Umbilical cord (tissue), 2 donors: ENCODE data around the gene FBXO38. TPM values are rescaled to one million over a fixed set of nuclear protein-coding genes. Genes with fewer than 3 reads are reported as not detected.

Experiments used
- DNase-seq: peaks from one replicate; pipeline ENCODE4 v3.0.0-alpha.2; 2015; ENCODE audit warnings: low spot score
- total RNA-seq: library from RNA; depleted of rRNA; stranded (reverse); fragments of >200 nt; gene quantifications from one replicate; pipeline ENCODE4 v1.2.3, GENCODE V29; 2014; ENCODE audit warnings: low replicate concordance; ENCODE audit not compliant: insufficient read depth

The FBXO38 gene, protein sequence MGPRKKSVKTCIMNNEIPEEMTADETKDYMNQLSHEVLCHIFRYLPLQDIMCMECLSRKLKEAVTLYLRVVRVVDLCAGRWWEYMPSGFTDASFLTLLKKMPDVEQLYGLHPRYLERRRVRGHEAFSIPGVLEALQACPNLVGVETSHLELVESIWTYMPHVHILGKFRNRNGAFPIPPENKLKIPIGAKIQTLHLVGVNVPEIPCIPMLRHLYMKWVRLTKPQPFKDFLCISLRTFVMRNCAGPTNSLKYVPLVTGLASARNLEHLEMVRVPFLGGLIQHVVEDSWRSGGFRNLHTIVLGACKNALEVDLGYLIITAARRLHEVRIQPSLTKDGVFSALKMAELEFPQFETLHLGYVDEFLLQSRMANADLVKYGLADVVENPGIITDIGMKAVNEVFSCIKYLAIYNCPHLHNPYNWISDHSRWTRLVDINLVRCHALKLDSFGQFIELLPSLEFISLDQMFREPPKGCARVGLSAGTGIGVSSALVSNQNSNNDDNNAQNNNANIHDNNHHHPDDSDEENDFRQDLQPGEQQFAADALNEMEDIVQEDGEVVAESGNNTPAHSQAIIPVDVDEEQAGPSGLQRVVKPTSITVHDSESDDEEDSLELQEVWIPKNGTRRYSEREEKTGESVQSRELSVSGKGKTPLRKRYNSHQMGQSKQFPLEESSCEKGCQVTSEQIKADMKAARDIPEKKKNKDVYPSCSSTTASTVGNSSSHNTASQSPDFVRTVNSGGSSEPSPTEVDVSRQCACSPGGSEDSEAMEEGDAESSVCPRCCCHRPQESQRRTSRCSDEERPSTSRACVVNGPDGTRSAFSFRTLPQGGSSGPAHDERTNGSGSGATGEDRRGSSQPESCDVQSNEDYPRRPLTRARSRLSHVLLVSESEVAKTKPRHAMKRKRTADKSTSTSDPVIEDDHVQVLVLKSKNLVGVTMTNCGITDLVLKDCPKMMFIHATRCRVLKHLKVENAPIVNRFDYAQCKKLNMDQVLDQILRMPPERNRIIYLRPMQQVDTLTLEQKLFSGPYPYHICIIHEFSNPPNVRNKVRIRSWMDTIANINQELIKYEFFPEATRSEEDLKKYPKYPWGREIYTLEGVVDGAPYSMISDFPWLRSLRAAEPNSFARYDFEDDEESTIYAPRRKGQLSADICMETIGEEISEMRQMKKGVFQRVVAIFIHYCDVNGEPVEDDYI
- 79.4 TPM for total RNA-seq

DNA sequence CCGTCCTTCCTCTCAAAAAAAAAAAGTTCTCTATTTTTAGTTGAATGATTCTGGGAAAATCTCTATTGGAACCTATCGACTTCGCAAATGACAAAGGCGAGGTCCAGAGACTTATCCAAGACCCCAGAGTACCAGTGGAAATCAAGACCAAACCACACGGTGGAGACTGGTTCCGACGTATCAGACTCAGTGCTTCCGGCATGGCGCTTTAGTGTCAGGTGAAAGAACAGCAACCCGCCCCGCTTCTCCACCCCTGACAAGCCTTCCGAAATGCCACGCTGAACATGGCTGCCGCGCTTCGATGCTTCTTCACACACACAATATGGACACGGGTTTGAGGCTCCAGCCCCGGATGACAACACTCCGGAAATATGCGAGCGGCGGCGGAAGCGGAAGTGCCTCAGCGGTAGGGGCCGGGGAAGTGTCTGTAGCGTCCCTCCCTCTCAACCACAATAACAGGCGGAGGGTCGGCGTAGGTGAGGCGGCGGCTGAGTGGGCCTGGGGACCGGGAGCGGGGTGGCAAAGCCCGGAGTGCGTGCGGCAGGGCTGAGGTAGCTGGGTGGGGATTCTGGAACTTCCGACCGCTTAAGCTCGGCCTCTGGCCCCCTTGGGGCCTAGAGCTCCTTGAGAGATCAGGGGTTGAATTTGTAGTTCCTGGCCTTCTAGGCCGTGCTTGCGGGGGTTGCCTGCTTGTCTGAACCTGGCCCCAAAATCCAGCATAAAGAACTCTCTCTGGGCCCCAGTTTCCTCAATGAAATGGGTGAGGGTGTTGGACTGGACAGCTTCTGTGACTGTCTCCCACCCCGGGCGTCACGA is at the start of gene FBXO38:
Gene FBXO38, plus strand, starts transcription at position 395 of the 816 bp plus-strand sequence. CDS start 10,819 bp downstream, outside the sequence.
- DNase-seq, result peak; percentile 99

DNA sequence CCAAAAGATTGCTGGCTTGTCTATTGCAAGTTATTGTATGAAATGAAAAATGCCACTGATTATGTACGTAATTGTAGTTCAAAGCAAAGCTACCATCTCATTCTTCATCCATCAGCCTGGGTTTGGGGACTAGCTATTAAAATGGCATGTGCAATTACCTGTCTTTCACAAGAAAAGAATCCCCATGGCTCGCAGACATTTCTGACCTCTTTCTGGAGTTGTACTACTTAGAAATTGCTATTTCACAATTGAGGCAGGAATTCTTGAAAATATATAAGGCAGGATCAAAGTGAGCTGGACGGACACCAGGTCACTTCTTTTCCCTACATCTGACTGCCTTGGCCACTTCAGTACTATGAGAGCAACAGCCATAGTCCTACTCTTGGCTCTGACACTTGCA is 48.5 kb upstream of the FBXO38 start, which contains the start of gene SPINK9:
Gene SPINK9, plus strand, starts transcription at position 301 of the 400 bp plus-strand sequence. Its CDS starts 55 bp downstream, at position 356.
- no peak for DNase-seq

DNA sequence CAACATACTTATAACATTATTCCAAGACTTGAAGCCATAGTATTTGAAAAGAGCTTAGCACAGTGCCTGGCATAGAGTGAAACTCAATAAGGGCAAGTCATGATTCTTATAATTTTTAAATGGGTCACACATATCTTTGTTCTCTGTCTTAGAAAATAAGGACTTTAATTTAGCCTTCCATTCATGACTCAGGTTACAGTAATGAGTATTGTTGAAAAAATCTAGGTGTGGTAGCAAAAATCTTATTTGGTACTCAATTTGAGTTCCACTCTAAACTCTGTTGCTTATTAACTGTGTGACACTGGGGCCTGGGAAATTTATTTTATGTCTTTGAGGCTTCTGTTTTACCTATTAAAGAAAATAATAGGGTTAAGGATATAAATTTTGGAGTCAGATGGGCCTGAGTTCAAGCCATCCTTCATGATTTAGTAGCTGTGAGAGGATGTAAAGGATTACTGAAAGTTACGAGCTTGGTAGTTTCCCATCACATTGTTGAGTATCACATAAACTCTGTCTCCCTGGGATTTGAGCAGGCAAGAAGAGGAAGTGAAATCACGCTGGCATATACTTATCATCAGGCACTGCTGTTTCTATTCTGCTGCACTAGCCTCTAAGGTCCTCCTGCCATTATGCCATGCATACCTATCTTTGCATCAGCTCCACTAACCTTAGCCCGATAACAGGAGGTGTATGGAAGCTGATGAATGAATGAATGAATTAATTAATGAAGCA is 46.9 kb upstream of the FBXO38 start:
- no peak for DNase-seq

DNA sequence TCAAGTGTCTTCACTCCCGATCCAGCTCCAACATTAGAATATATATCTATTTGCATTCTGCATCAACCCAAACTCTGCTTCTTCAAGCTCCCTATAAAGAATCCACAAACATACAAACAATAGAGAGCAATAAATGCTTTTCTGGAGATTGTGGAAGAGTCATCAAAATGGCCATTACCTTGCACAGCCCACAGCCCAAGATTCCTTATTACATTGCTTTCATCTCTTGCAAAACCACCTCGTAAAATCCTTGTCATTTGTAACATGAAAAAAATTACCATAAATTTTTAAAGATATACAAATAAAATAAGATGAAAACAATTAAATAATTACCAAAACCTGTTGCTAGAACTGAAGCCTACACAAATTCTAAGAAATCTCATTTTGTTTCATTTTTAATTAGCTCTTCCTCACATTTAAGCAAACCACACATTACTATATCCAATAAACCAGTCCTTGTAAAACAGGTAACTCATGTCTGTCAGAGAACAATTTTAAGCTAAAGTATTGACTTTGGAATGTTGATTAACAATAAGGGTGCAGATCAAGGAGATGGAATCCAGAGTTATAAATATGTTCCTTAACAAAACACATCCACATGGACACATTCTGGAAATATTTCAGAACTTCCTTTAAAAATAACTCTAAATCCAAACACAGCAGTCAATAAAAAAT is 41.2 kb upstream of the FBXO38 start:
- no peak for DNase-seq

DNA sequence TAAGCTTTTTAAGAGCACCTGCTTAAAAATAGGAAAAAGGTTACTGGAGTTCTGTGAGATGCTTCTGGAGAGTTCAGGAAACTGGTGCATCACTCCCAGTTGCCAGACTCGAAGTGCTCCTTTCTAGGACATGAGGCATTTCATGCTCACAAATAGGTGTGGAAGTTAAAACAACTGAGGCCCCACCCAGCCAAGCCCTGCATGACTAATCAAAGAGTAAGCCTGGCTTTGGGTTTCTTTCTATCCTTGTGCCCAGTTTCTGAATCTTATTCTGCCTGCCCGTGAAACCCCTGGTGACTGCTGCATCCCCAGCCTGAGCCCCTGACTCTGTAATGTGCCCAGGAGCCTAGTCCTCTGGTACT is 40.7 kb upstream of the FBXO38 start:
- DNase-seq, result no peak

DNA sequence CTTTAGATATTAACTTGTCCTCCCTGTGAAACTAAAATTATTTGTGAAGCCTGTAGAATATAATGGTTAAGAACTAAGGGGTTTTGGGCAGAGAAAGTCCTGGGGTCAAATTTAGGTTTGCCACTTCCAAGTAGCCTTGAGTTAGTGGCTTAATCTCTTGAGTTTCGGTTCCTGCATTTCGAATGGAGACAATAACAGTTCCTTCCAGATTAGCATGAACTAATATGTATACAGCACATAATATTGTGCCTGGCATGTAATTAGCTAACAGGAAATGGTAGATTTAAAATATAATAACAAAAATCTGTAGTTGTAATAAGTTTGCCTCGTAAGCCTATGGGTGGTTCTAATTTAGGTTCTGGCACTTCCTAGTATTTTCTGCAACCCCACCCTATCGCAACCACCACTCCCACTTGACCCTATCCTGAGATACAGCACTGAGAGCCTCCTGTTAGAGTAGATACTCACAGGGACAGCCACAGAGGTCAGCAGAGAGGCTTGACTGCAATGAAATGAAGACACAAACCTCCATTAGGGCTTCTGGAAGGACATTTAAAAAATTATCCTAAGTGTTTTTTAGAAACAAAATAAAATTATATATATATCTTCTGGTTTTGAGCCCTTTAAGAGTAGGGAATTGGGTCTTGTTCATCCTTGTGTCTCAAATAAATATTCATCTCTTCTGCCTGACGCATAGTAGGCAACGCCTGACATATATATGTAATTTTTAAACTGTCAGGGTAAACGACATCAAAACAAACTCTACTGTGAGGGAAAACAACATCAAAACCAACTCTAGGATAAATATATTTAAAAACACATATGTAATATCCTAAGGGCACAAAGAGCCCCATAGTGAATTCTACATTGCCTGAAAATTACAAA is 39.9 kb upstream of the FBXO38 start:
- DNase-seq, result no peak

DNA sequence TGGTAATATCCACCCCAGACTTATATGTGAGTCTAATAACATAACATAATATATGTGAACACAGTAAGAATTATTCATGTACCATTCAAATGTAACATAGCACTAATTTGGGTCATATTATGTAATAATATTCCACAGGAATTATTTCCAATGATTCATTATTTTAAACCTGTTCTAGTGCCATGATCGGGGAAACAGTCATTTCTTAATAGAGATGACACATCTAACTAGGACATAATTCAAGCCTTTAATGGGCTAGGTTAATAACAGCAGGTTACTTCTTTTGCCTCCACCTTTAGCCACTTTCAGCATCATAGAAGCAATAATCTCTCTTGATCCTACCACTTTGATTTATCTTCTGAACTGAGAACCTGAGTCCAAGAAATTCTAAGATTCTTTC is 36.1 kb upstream of the FBXO38 start:
- DNase-seq, result no peak

DNA sequence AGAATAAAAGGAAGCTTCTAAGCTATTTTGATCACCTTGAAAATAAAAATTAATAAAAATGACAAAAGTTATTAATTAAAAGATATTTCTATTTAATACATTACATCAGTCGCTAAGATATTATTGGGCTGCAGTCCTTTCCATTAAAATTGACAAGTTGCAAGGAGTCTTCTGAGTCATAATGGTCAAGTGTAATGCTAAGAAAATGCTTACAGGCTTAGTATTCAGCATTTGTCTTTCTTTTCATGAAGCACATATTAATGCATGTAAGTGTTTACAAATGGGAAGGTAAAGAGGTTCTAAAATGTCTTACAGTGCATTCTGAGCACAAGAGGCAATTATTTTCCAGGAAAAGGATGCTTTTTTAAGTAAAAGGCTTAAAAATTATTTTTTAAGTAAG is 31.1 kb upstream of the FBXO38 start:
- DNase-seq, result no peak

DNA sequence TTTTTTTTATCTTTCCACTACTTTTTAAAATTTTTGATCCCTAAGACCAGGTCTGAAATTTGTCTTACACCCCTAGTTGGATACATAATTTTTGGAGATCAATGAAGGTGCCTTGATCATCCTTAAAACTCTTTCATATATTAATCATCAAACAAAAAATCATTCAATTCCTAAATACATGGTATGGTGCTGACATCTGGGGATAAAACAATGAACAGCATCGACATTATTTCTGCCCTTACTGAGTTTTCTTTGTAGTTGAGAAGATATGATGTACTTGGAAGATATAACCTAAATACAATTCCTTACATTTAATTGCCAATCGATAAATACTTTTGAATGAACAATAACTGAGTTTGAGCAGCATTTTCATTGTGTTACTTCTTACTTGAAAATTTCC is 30.1 kb upstream of the FBXO38 start:
- no peak for DNase-seq

DNA sequence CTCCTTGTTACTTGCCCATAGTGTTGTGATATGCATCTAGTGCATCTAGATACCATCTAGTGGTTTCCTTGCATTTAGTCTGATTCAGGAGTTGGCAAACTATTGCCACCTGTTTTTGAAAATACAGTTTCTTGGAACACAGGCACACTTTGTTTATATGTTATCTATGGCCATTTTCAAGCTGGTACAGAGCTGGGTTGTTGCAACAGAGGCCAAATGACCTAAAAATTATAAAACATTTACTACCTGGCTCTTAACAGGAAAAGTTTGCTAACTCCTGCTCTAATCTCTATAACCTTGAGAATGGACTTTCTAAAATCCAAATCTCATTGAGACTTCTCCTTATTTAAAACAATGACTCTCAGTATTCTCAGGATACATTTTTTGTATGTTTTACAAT is 19.4 kb upstream of the FBXO38 start:
- no peak for DNase-seq

DNA sequence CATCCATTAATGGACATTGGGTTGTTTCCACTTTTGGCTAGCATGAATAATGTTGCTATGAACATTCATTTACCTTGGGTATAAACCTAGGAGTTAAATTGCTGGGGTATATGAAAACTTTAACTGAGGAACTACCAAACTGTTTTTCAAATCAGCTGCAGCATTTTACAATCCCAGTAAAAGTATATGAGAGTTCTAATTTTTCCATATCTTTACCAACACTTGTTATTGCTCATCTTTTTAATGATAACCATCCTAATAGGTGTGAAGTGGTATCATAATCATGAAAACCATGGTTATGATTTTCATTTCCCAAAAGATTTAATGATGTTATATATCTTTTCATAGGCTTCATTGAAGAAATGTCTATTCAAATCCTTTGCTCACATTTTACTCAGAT is 15.5 kb upstream of the FBXO38 start:
- no peak for DNase-seq

DNA sequence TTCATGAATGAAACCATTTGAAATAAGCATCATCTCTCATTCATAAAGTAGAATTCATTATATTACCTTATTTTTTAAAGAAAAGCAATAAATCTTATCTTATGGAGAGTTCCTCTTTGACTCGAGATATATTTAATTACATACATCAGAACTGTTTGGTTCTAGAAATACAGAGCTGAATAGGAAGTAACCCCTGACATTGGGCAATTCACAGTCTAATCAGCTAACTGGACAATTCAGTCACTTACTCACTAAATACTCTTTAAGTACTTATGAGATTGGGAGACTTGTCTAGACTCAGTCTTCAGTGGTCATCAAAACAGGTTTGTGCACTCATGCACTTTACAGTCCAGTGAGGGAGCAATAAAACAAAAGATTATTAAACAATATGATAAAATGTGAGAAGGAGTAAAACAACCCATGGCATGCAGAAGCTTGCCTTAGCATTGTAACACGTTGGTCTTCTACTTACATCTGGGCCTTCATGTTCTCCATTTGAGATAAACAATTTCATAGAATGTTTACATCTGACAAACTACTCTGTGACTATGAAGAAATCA is 11.5 kb upstream of the FBXO38 start:
- DNase-seq, result no peak

DNA sequence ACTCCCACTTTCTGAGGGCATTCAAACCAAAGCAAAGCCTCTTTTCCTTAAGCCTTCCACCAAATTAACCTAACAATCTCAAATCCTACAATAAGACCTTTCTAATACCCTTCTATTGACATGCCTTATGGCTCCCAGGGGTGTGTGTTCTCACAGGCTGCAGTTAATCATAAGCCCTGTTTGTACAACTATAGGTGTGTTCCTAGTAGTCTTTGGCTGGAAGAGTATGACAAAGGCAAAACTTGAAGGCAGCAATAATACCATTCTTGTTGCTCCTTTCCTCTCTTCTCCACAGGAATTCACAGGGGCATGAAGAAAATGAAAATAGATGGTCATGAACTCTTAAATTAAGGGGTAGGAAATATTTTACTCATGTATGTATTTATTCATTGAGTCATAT is 10.9 kb upstream of the FBXO38 start:
- no peak for DNase-seq

DNA sequence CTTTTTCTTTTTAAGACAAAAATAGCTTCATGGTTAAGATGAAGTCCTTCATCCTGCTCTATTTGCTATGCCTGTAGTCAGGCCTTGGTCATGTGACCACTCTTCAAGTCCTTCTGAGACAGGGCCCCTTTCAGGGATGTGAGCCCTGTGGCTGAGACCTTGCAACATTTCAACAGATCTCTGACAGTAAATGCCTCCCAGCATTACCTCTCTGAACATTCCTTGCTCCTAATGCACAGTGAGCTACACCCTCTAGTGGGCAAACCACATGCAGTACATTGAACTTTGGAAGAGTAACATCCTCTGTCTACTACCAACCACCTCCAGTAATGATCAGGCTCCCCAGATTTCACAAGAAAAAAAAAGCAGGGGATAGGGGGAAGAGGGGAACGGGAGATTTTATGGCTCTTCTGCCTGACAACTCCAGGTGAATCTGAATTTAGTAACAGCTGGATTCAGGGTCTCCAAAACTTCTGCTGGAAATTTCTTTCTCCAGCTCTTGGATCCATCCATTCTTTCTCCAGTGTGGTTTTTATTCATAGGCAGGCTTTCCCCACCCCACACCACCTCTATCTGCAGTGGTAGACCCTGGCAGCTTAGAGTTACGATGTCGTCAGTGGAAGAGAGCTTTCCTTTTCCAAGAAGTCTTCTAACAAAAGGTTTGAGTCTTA is 8.9 kb upstream of the FBXO38 start:
- peak; percentile 65 for DNase-seq

DNA sequence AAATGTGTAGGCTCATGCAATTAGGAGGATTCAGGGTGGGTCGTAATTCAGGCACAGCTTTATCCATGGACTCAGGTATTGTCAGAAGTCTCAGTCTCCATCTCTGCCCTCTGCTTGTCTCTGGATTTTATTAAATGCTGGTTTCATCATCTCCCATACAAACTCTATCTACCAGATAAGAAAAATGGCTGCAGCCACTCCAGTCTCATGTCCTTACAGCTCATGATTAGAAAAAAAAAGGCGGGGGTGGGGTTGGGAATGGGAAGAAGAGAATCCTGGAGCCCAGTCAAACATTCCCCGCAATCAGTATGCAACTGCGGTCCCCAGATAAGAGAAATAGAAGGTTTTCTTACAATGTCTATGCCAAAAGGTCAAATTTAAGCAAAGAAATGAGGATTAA is 7.6 kb upstream of the FBXO38 start:
- DNase-seq, result no peak

DNA sequence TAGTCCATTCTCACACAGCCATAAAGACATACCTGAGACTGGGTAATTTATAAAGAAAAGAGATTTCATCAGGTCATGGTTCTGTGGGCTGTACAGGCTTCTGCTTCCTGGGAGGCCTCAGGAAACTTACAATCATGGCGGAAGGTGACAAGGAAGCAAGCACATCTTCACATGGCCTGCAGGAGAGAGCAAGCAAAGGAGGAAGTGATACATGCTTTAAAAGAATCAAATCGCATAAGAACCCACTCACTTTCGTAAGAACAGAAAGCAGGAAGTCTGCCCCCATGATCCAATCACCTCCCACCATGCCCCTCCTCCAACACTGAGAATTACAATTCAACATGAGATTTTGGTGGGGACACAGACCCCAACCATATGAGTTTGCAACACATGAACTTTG is 5.1 kb upstream of the FBXO38 start:
- no peak for DNase-seq

DNA sequence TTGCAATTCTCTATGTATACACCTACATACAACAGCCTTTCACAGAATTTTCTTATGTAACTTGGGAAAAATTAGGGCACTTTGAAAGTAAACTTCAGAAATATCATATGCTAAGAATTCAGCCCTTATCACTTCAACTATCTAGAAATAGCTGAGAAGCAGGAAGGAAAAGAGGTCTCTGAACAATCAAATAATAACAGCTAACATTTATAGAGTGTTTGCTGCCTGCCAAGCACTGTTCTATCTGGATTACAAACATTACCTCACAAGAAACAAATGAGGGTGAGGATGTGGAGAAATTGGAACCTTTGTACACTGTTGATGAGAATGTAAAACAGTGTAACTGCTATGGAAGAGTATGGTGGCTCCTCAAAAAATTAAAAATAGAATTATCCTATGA is 4.4 kb upstream of the FBXO38 start:
- DNase-seq, result no peak

DNA sequence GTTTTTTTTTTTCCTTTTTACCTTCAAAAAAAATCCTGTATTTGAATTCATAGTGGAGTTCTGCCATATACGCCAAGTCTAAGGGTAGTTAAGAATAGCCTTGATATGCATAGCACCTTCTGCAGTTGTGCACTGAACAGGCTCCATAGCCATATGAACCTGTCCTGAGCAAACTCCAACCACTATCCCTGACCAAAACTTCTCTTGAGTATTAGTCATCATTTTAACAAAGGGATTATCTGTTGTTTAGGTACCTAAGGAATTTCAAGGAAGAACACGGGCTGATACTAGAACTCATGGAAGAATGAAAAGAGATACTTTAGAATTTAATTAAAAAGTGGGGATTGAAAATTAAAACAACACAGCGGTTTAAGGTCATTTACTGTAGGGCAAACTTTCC is 1.9 kb upstream of the FBXO38 start:
- no peak for DNase-seq
